ENCODE measurements around the gene IQCK.

Gene IQCK

DNA sequence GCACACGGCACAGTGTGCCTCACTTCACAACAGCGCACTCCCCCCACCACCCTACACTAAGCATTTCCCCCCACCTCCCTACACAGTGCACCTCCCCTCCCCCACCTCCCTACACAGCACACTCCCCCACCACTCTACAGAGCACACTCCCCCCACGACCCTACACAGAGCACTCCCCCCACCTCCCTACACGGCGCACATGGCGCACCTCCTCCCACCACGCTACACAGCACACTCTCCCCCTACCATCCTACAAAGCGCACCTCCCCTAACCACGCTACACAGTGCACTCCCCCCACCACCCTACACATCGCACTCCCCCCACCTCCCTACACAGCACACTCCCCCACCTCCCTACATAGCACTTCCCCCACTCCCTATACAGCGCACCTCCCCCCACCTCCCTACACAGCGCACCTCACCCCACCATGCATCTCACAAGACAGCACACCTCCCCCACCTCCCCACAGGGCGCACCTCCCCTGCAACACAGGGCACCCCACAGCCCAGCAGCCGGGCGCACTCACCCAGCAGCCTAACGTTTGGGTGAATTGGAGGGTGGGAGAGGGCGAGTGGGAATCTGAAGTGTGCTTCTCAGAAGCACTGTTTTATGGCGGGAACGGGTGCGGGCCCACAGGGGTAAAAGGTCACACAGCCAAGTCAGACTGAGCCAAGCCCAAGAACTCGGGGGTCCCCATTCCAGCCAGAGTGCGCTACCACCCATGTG, 10.3 kb upstream of the IQCK start:
- POLR2A ChIA-PET, result no interaction called here
- Histone ChIP-seq H3K4me1 (ENCODE audit: control insufficient read depth, insufficient read depth, low read length) (no peaks in the 10 kb centered on the region), H3K9me3 (ENCODE audit: control insufficient read depth, insufficient read depth, low read depth, low read length) (no peaks in the 10 kb centered on the region), H3K27ac (ENCODE audit: extremely low read depth, low read depth, low read length) (no peak overlapping the region), H3K36me3 (ENCODE audit: control insufficient read depth in 2 of 2, insufficient read depth in 1 of 2, low read length in 2 of 2) (peaks cover under 1 to 96% of the 10 kb centered on the region in 2 experiments), H3K4me3 (ENCODE audit: low read depth, low read length) (no peak overlapping the region)
- TF ChIP-seq ZFP69B (tag by site-specific recombination; IDR thresholded peaks at IDR 0.05) (peak; percentile 39; the same call in 1 of the 2 replicates), ZNF202 (tag by site-specific recombination; IDR thresholded peaks at IDR 0.05; ENCODE audit: borderline replicate concordance) (no peak), ZNF707 (tag by site-specific recombination; IDR thresholded peaks at IDR 0.05) (no peak), EGR2 (tag by site-specific recombination; IDR thresholded peaks at IDR 0.05; ENCODE audit: low read depth) (peak; percentile 48)
- TF ChIP-seq, protein P1, sequence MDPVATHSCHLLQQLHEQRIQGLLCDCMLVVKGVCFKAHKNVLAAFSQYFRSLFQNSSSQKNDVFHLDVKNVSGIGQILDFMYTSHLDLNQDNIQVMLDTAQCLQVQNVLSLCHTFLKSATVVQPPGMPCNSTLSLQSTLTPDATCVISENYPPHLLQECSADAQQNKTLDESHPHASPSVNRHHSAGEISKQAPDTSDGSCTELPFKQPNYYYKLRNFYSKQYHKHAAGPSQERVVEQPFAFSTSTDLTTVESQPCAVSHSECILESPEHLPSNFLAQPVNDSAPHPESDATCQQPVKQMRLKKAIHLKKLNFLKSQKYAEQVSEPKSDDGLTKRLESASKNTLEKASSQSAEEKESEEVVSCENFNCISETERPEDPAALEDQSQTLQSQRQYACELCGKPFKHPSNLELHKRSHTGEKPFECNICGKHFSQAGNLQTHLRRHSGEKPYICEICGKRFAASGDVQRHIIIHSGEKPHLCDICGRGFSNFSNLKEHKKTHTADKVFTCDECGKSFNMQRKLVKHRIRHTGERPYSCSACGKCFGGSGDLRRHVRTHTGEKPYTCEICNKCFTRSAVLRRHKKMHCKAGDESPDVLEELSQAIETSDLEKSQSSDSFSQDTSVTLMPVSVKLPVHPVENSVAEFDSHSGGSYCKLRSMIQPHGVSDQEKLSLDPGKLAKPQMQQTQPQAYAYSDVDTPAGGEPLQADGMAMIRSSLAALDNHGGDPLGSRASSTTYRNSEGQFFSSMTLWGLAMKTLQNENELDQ (tag by site-specific recombination; IDR thresholded peaks at IDR 0.05; ENCODE audit: low read depth), result no peak
- CTCF ChIA-PET, result no interaction called here

DNA sequence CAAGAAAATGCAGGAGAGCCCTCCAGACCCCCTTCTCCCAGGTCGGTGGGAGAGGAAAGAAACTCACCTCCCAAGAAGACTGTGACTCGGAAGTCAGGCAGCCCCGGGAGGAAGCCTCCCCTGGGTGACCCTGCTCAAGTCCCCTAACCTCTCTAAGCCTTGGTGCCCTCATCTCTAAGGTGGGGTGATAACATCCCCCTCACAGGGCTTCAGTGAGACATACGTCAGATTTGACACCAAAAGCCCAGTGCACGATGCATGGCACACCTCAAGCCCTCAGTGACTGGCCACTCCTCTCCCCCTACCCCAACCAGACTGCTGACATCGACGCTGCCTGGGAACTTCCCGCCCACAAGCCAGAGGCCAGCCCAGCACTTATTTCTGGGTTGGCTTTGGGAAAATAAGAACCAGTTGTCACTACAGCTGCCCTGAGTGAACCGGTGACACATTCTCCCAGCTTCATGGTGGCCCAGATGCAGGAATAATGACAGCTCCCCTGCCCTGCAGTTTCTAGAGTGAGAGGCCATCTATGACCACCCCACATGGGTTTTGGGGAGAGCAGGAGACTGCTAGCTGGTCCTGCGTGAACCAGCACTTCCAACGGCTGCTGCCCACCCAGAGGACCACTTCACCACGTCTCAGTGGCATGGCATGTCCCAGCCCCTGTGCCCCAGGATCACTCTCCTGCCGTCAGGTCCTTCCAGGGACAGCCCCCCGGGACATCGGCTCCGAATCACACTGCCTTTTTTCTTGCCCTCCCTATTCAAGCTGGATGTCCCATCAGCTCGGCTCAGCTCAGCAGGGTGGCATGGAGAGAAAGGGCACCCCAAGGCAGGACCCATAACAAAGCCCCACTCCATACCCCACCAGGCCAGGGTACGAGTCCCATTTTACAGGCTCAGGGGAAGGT, 9.5 kb upstream of the IQCK start:
- POLR2A ChIA-PET, result interaction anchor here (1.0 kb wide), 1 partner anchor 9 kb away, joined by 3 read pairs; no protein-coding TSS in a partner anchor
- Histone ChIP-seq H3K27ac (ENCODE audit: extremely low read depth, low read depth, low read length) (no peak overlapping the region), H3K4me3 (ENCODE audit: low read depth, low read length) (no peak overlapping the region), H3K4me1 (ENCODE audit: control insufficient read depth, insufficient read depth, low read length) (no peaks in the 10 kb centered on the region), H3K9me3 (ENCODE audit: control insufficient read depth, insufficient read depth, low read depth, low read length) (no peaks in the 10 kb centered on the region), H3K36me3 (ENCODE audit: control insufficient read depth in 2 of 2, insufficient read depth in 1 of 2, low read length in 2 of 2) (peaks cover 4 to 96% of the 10 kb centered on the region in 2 experiments)
- TF ChIP-seq, protein P2, sequence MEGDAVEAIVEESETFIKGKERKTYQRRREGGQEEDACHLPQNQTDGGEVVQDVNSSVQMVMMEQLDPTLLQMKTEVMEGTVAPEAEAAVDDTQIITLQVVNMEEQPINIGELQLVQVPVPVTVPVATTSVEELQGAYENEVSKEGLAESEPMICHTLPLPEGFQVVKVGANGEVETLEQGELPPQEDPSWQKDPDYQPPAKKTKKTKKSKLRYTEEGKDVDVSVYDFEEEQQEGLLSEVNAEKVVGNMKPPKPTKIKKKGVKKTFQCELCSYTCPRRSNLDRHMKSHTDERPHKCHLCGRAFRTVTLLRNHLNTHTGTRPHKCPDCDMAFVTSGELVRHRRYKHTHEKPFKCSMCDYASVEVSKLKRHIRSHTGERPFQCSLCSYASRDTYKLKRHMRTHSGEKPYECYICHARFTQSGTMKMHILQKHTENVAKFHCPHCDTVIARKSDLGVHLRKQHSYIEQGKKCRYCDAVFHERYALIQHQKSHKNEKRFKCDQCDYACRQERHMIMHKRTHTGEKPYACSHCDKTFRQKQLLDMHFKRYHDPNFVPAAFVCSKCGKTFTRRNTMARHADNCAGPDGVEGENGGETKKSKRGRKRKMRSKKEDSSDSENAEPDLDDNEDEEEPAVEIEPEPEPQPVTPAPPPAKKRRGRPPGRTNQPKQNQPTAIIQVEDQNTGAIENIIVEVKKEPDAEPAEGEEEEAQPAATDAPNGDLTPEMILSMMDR (tag by site-specific recombination; IDR thresholded peaks at IDR 0.05), result no peak
- peak; percentile 34; the same call in 1 of the 2 replicates for TF ChIP-seq EGR2 (tag by site-specific recombination; IDR thresholded peaks at IDR 0.05; ENCODE audit: low read depth)
- CTCF ChIA-PET, result no interaction called here

DNA sequence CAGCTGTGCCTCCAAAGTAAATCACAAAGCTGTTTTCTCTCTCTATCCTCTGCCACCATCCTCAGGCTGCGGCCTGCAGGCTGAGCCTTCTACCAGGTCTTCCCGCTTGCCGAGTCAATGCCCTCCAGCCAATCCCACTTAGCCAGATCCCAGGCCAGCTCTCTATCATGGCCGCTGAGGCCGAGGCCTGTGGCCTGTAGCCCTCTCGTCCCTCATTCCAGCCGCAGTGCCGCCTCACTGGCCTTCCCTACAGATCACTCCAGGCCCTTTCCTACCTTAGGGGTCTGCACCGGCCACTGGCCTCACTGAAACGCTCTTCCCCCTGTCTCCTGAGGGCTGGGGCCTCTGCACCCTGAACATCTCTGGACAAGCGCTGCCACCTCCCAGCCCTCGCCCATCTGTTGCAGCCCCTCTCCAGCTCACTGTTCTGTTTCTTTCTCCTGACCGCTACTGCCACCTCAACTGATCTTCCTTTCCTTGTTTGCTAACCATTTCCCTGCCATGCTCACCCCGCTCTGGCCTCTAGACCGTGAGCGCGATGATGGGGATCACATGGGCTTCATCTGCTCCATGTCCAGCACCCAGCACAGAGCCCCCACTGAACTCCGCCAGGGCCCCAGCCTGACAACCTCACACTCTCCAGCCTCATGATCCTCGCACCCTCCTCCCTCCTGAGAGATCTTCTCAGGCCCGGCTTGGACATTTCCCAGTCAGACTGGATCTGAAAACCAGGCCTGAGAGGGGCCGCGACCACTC, 8.5 kb upstream of the IQCK start:
- H3K4me1 ChIP-seq (ENCODE audit: control insufficient read depth, insufficient read depth, low read length), result no peaks in the 10 kb centered on the region
- no peak overlapping the region for H3K27ac ChIP-seq (ENCODE audit: extremely low read depth, low read depth, low read length)
- H3K9me3 ChIP-seq (ENCODE audit: control insufficient read depth, insufficient read depth, low read depth, low read length), result no peaks in the 10 kb centered on the region
- ChIA-PET CTCF (interaction anchor here (1.3 kb wide), 1 partner anchor 126 kb away, joined by 4 read pairs; no protein-coding TSS in a partner anchor), POLR2A (interaction anchor here (1.0 to 1.1 kb wide), 2 partner anchors 10 to 14 kb away, joined by 3 read pairs; no protein-coding TSS in a partner anchor)
- H3K4me3 ChIP-seq (ENCODE audit: low read depth, low read length), result no peak overlapping the region
- H3K36me3 ChIP-seq (ENCODE audit: control insufficient read depth in 2 of 2, insufficient read depth in 1 of 2, low read length in 2 of 2), result peaks cover 4 to 96% of the 10 kb centered on the region in 2 experiments
- TF ChIP-seq SP7 (tag by site-specific recombination; IDR thresholded peaks at IDR 0.05), result no peak
- TF ChIP-seq KLF8 (tag by site-specific recombination; IDR thresholded peaks at IDR 0.05), result no peak
- no peak for TF ChIP-seq ZNF670 (tag by site-specific recombination; IDR thresholded peaks at IDR 0.05; ENCODE audit: low read depth)
- TF ChIP-seq, protein P2 (tag by site-specific recombination; IDR thresholded peaks at IDR 0.05), result no peak
- TF ChIP-seq, protein P3, sequence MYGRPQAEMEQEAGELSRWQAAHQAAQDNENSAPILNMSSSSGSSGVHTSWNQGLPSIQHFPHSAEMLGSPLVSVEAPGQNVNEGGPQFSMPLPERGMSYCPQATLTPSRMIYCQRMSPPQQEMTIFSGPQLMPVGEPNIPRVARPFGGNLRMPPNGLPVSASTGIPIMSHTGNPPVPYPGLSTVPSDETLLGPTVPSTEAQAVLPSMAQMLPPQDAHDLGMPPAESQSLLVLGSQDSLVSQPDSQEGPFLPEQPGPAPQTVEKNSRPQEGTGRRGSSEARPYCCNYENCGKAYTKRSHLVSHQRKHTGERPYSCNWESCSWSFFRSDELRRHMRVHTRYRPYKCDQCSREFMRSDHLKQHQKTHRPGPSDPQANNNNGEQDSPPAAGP (tag by site-specific recombination; IDR thresholded peaks at IDR 0.05), result no peak
- TF ChIP-seq, protein P4, sequence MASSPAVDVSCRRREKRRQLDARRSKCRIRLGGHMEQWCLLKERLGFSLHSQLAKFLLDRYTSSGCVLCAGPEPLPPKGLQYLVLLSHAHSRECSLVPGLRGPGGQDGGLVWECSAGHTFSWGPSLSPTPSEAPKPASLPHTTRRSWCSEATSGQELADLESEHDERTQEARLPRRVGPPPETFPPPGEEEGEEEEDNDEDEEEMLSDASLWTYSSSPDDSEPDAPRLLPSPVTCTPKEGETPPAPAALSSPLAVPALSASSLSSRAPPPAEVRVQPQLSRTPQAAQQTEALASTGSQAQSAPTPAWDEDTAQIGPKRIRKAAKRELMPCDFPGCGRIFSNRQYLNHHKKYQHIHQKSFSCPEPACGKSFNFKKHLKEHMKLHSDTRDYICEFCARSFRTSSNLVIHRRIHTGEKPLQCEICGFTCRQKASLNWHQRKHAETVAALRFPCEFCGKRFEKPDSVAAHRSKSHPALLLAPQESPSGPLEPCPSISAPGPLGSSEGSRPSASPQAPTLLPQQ (tag by site-specific recombination; IDR thresholded peaks at IDR 0.05), result no peak
- TF ChIP-seq SP3 (tag by site-specific recombination; IDR thresholded peaks at IDR 0.05), result no peak
- TF ChIP-seq REPIN1 (tag by site-specific recombination; IDR thresholded peaks at IDR 0.05; ENCODE audit: low read depth), result no peak
- TF ChIP-seq ZNF174 (tag by site-specific recombination; IDR thresholded peaks at IDR 0.05), result no peak
- no peak for TF ChIP-seq ZNF214 (tag by site-specific recombination; IDR thresholded peaks at IDR 0.05; ENCODE audit: borderline replicate concordance)

Data from HEK293 (cell line).